ENCODE results near the gene SOS2. TPM values are rescaled to one million over a fixed set of nuclear protein-coding genes. Genes with fewer than 3 reads are reported as not detected.

The SOS2 gene
- total RNA-seq, 1 experiment from 2014 or later = 11.7 TPM

GRCh38 chr14:50127802-50128201 is 103.6 kb downstream of the SOS2 start (continued):
- TF ChIP-seq ZBTB33 (IDR thresholded peaks at IDR 0.05; ENCODE audit: extremely low read depth, insufficient replicate concordance, low read length) (no peak), ELF1 (IDR thresholded peaks at IDR 0.05; ENCODE audit: borderline replicate concordance, low read depth) (no peak), MAX (IDR thresholded peaks at IDR 0.05) (no peak), JUND (IDR thresholded peaks at IDR 0.05) (no peak)

GRCh38 chr14:50123062-50123461 is 108.3 kb downstream of the SOS2 start:
- Histone ChIP-seq H3K27ac (ENCODE audit: low read depth, low read length) (no peak overlapping the region), H3K4me2 (ENCODE audit: low read length) (no peak overlapping the region), H3K27me3 (ENCODE audit: insufficient read depth, low read length) (no peaks in the 10 kb centered on the region), H3K9me3 (ENCODE audit: control insufficient read depth in 1 of 2, insufficient read depth in 1 of 2, low read depth in 1 of 2, low read length in 2 of 2) (no peaks in the 10 kb centered on the region), H4K20me1 (ENCODE audit: insufficient read depth) (no peaks in the 10 kb centered on the region), H2AFZ (ENCODE audit: low read depth, low read length, poor library complexity, severe bottlenecking) (no peak overlapping the region), H3K4me1 (ENCODE audit: control insufficient read depth in 1 of 2, insufficient read depth in 2 of 2, low read length in 2 of 2) (no peaks in the 10 kb centered on the region), H3K4me3 (replicated peaks in 1 of 2; ENCODE audit: low read depth in 1 of 2, low read length in 2 of 2) (no peak overlapping the region), H3K9ac (ENCODE audit: low read length) (no peak overlapping the region), H3K36me3 (ENCODE audit: control insufficient read depth in 1 of 2, insufficient read depth in 2 of 2, low read length in 2 of 2) (no peaks in the 10 kb centered on the region; a peak in 1 of 4 replicates), H3K9me2 (ENCODE audit: insufficient read depth) (no peaks in the 10 kb centered on the region), H3K79me2 (ENCODE audit: insufficient read depth, low read length) (no peaks in the 10 kb centered on the region)
- BruUV-seq (replicated peaks) = no TSS peak
- POLR2A ChIA-PET = no interaction called here
- intact Hi-C loops (cut with micrococcal nuclease) = no loop called here
- TF ChIP-seq ZNF274 (IDR thresholded peaks at IDR 0.05; ENCODE audit: low read depth, low read length) (no peak), ZBTB33 (IDR thresholded peaks at IDR 0.05; ENCODE audit: extremely low read depth, insufficient replicate concordance, low read length) (no peak), RAD21 (IDR thresholded peaks at IDR 0.05; ENCODE audit: low read depth) (no peak), CBX3 (IDR thresholded peaks at IDR 0.05; ENCODE audit: low read depth) (no peak), MAX (IDR thresholded peaks at IDR 0.05) (no peak), EZH2 (IDR thresholded peaks at IDR 0.05) (no peak), REST (IDR thresholded peaks at IDR 0.05; ENCODE audit: low read depth) (no peak), ATF3 (IDR thresholded peaks at IDR 0.05) (no peak), POLR2AphosphoS5 (IDR thresholded peaks at IDR 0.05; ENCODE audit: low read depth, low read length) (no peak), SP1 (IDR thresholded peaks at IDR 0.05; ENCODE audit: low read depth) (no peak), ZFX (IDR thresholded peaks at IDR 0.05) (no peak), EZH2phosphoT487 (IDR thresholded peaks at IDR 0.05; ENCODE audit: borderline replicate concordance) (no peak), SRF (IDR thresholded peaks at IDR 0.05; ENCODE audit: low read depth) (no peak)
- RAD21 ChIA-PET (ENCODE audit: low non-redundant PET in 1 of 2, low total read pairs in 2 of 2, uncharacterized antibody in 2 of 2, unreplicated experiment in 2 of 2) = no interaction called here
- CTCF ChIA-PET = no interaction called here
- DNase-seq (ENCODE audit: low read depth, low spot score) (no peak), ATAC-seq (no peak)

All from HCT116 (cell line).